Stomach (tissue), 4 donors: ENCODE measurements around the gene TET2.

Experiments
- POLR2A ChIP-seq, 4 donors: fragments of 450-650 bp; IDR thresholded peaks; one replicate each; pipeline ENCODE4 v1.6.1; 2016; ENCODE audit warnings: antibody characterized with exemption in 4 of 4, control low read depth in 2 of 4, mild to moderate bottlenecking in 1 of 4, moderate library complexity in 1 of 4
- POLR2AphosphoS5 ChIP-seq, 3 donors: sonication (generic); formaldehyde crosslinking; IDR thresholded peaks; one replicate each; pipeline ENCODE4 v1.6.1; 2016; ENCODE audit warnings: antibody characterized with exemption in 3 of 3
- TF ChIP-seq, protein P1 (sequence below), 7 experiments: fragments of 450-650 bp in 4 of 7; fragments of 200-600 bp in 3 of 7; sonication (generic) in 3 of 7; IDR thresholded peaks; one replicate each; pipeline ENCODE4 v1.5.1; 2016 to 2019; ENCODE audit warnings: antibody characterized with exemption in 7 of 7, control low read depth in 2 of 7, mild to moderate bottlenecking in 1 of 7

DNA sequence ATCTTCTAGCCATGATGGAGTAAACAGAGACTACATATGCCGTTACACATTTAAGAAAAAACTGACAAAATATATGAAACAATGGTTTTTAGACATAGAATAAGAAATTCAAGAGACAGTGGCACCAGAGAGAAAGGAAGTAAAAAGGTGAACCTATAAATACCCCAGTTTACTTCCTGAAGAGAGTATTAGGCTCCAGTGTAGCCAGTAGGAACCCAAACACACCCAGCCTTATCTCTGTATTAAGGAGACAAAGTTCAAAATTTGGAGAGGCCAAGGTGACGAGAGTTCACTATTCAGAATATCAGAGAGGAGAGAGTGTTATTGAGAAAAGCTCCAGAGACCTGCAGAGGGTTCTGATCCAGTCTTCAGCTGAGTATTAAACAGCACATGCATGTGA lies 119.0 kb downstream of the TET2 start:
- TF ChIP-seq POLR2AphosphoS5 (IDR thresholded peaks at IDR 0.05): no peak
- TF ChIP-seq, protein P1, sequence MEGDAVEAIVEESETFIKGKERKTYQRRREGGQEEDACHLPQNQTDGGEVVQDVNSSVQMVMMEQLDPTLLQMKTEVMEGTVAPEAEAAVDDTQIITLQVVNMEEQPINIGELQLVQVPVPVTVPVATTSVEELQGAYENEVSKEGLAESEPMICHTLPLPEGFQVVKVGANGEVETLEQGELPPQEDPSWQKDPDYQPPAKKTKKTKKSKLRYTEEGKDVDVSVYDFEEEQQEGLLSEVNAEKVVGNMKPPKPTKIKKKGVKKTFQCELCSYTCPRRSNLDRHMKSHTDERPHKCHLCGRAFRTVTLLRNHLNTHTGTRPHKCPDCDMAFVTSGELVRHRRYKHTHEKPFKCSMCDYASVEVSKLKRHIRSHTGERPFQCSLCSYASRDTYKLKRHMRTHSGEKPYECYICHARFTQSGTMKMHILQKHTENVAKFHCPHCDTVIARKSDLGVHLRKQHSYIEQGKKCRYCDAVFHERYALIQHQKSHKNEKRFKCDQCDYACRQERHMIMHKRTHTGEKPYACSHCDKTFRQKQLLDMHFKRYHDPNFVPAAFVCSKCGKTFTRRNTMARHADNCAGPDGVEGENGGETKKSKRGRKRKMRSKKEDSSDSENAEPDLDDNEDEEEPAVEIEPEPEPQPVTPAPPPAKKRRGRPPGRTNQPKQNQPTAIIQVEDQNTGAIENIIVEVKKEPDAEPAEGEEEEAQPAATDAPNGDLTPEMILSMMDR (IDR thresholded peaks at IDR 0.05): no peak
- no peak for TF ChIP-seq POLR2A (IDR thresholded peaks at IDR 0.05)
